ENCODE measurements around the gene MIR17HG. TPM values are rescaled to one million over a fixed set of nuclear protein-coding genes. Genes with fewer than 3 reads are reported as not detected.

The MIR17HG gene
- polyA plus RNA-seq, 3 donors, result 0.05 to 1.3 (median 0.30) TPM

GRCh38 chr13:91399189-91400062 is 51.9 kb downstream of the MIR17HG start:
- Mint-ChIP-seq H3K27ac (no peak overlapping the region), H3K9me3 (peaks cover 0 to 9% (median 4%) of the 10 kb centered on the region in 7 donors), H3K4me1 (peaks cover 21% of the 10 kb centered on the region), H3K27me3 (ENCODE audit: low read depth in 3 of 3) (peaks cover 45 to 63% (median 55%) of the 10 kb centered on the region in 3 donors), H3K36me3 (no peaks in the 10 kb centered on the region), H3K4me3 (peak overlapping the region; percentile 72 to 89)
- DNase-seq, result peak in 1 of 3 donors; percentile 20
- no peak overlapping the region for H3K27ac ChIP-seq (ENCODE audit: low read depth in 1 of 2, low read length in 2 of 2)
- no peaks in the 10 kb centered on the region for H3K36me3 ChIP-seq (replicated peaks in 1 of 2; ENCODE audit: control insufficient read depth in 1 of 2, insufficient read depth in 2 of 2, low read length in 2 of 2)
- peaks cover 0 to 5% of the 10 kb centered on the region in 2 donors for H3K9me3 ChIP-seq (replicated peaks in 1 of 2; ENCODE audit: control insufficient read depth in 1 of 2, insufficient read depth in 1 of 2, low read length in 2 of 2)
- H3K4me3 ChIP-seq (replicated peaks in 1 of 3; ENCODE audit: low read depth in 2 of 3, low read length in 3 of 3), result peak overlapping the region in 2 of 3 experiments; percentile 33 to 73
- intact Hi-C loops (cut with micrococcal nuclease), result loop anchor here in 1 of 2 donors (10.0 kb wide), 1 partner anchor 55 kb away; the partner anchor contains the start of gene MIR17HG
- peaks cover 12 to 19% of the 10 kb centered on the region in 2 donors for H3K4me1 ChIP-seq (ENCODE audit: control insufficient read depth in 1 of 2, insufficient read depth in 2 of 2, low read length in 2 of 2)
- no peak for TF ChIP-seq CTCF (IDR thresholded peaks at IDR 0.05)
- H3K9ac ChIP-seq (ENCODE audit: insufficient read depth, low read length, poor library complexity, severe bottlenecking), result peak overlapping the region; percentile 53
- H3K27me3 ChIP-seq (ENCODE audit: control insufficient read depth in 2 of 2, insufficient read depth in 2 of 2, low read length in 2 of 2), result peaks cover 42 to 55% of the 10 kb centered on the region in 2 donors
- no peaks in the 10 kb centered on the region for H3K79me2 ChIP-seq (ENCODE audit: insufficient read depth, low read length)
- peak overlapping the region; percentile 87 for H3K4me2 ChIP-seq (replicated peaks; ENCODE audit: extremely low read depth, low read length, poor library complexity, severe bottlenecking)
- no peaks in the 10 kb centered on the region for H4K20me1 ChIP-seq (ENCODE audit: insufficient read depth, low read length)
- H2AFZ ChIP-seq (ENCODE audit: insufficient read depth, low read depth, low read length, poor library complexity, severe bottlenecking), result peak overlapping the region; percentile 78
- WGBS (ENCODE audit: insufficient coverage), result 7% methylated on average over 29 of the region's 44 CpGs

GRCh38 chr13:91400063-91400399 is 52.5 kb downstream of the MIR17HG start:
- peaks cover 42 to 55% of the 10 kb centered on the region in 2 donors for H3K27me3 ChIP-seq (ENCODE audit: control insufficient read depth in 2 of 2, insufficient read depth in 2 of 2, low read length in 2 of 2)
- peaks cover 0 to 5% of the 10 kb centered on the region in 2 donors for H3K9me3 ChIP-seq (replicated peaks in 1 of 2; ENCODE audit: control insufficient read depth in 1 of 2, insufficient read depth in 1 of 2, low read length in 2 of 2)
- intact Hi-C loops (cut with micrococcal nuclease), result loop anchor here in 1 of 2 donors (10.0 kb wide), 1 partner anchor 55 kb away; the partner anchor contains the start of gene MIR17HG
- H3K79me2 ChIP-seq (ENCODE audit: insufficient read depth, low read length), result no peaks in the 10 kb centered on the region
- no peak overlapping the region for H3K27ac Mint-ChIP-seq
- TF ChIP-seq CTCF (IDR thresholded peaks at IDR 0.05), result no peak
- peaks cover 0 to 9% (median 4%) of the 10 kb centered on the region in 7 donors for H3K9me3 Mint-ChIP-seq
- peak in 2 of 3 donors; percentile 10 to 26 for DNase-seq
- no peak overlapping the region for H3K27ac ChIP-seq (ENCODE audit: low read depth in 1 of 2, low read length in 2 of 2)
- no peak overlapping the region for H3K9ac ChIP-seq (ENCODE audit: insufficient read depth, low read length, poor library complexity, severe bottlenecking)
- no peak overlapping the region for H3K4me3 ChIP-seq (replicated peaks in 1 of 3; ENCODE audit: low read depth in 2 of 3, low read length in 3 of 3)
- peak overlapping the region; percentile 72 to 89 for H3K4me3 Mint-ChIP-seq
- peaks cover 12 to 19% of the 10 kb centered on the region in 2 donors for H3K4me1 ChIP-seq (ENCODE audit: control insufficient read depth in 1 of 2, insufficient read depth in 2 of 2, low read length in 2 of 2)
- H2AFZ ChIP-seq (ENCODE audit: insufficient read depth, low read depth, low read length, poor library complexity, severe bottlenecking), result no peak overlapping the region
- H3K36me3 Mint-ChIP-seq, result no peaks in the 10 kb centered on the region
- no peaks in the 10 kb centered on the region for H4K20me1 ChIP-seq (ENCODE audit: insufficient read depth, low read length)
- H3K27me3 Mint-ChIP-seq (ENCODE audit: low read depth in 3 of 3), result peaks cover 42 to 58% (median 49%) of the 10 kb centered on the region in 3 donors
- H3K36me3 ChIP-seq (replicated peaks in 1 of 2; ENCODE audit: control insufficient read depth in 1 of 2, insufficient read depth in 2 of 2, low read length in 2 of 2), result no peaks in the 10 kb centered on the region
- WGBS (ENCODE audit: insufficient coverage), result 40% methylated on average over 3 of the region's 6 CpGs
- peak overlapping the region; percentile 87 for H3K4me2 ChIP-seq (replicated peaks; ENCODE audit: extremely low read depth, low read length, poor library complexity, severe bottlenecking)
- H3K4me1 Mint-ChIP-seq, result peaks cover 21% of the 10 kb centered on the region

Measured in CD14-positive monocyte (primary cell).